ENCODE results near the gene CPNE6. TPM values are rescaled to one million over a fixed set of nuclear protein-coding genes. Genes with fewer than 3 reads are reported as not detected.
A peak's percentile ranks its signal among the peaks of the same experiment; 100 is the strongest.

CPNE6 gene
- total and polyA plus RNA-seq, 2 of the 13 experiments (the other 11 are each of a cell fraction or from before 2014, with no cell fraction given), result not detected

DNA sequence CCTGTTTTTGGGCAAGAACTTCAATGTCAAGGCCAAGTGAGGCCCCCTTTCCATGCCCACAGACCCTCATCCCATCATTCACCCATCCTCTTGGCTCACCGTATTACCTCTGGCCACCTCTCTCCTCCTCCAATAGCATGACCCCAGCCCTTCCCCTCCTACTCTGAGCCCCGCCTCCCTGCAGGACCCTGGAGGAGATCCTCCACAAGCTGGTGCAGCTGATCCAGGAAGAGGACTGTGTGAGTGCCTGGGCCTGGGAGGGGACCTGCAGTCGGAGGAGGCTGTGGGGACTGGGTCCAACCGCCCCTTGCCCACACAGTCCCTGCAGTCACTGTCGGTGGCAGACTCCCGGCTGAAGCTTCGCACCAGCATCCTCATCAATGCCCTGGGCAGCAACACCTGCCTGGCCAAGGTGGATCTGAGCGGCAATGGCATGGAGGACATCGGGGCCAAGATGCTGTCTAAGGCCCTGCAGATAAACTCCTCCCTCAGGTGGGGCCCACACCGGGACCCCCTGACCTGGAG lies 12.3 kb upstream of the CPNE6 start (continued):
- TF ChIP-seq, protein P1, sequence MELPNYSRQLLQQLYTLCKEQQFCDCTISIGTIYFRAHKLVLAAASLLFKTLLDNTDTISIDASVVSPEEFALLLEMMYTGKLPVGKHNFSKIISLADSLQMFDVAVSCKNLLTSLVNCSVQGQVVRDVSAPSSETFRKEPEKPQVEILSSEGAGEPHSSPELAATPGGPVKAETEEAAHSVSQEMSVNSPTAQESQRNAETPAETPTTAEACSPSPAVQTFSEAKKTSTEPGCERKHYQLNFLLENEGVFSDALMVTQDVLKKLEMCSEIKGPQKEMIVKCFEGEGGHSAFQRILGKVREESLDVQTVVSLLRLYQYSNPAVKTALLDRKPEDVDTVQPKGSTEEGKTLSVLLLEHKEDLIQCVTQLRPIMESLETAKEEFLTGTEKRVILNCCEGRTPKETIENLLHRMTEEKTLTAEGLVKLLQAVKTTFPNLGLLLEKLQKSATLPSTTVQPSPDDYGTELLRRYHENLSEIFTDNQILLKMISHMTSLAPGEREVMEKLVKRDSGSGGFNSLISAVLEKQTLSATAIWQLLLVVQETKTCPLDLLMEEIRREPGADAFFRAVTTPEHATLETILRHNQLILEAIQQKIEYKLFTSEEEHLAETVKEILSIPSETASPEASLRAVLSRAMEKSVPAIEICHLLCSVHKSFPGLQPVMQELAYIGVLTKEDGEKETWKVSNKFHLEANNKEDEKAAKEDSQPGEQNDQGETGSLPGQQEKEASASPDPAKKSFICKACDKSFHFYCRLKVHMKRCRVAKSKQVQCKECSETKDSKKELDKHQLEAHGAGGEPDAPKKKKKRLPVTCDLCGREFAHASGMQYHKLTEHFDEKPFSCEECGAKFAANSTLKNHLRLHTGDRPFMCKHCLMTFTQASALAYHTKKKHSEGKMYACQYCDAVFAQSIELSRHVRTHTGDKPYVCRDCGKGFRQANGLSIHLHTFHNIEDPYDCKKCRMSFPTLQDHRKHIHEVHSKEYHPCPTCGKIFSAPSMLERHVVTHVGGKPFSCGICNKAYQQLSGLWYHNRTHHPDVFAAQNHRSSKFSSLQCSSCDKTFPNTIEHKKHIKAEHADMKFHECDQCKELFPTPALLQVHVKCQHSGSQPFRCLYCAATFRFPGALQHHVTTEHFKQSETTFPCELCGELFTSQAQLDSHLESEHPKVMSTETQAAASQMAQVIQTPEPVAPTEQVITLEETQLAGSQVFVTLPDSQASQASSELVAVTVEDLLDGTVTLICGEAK (IDR thresholded peaks at IDR 0.05), result no peak
- TF ChIP-seq, protein P1 (CRISPR knock-in tag; IDR thresholded peaks at IDR 0.05), result 0 out of 2 replicates have a peak, but pooled peaks have one; percentile 31
- 0 out of 2 replicates have a peak, but pooled peaks have one; percentile 20 for TF ChIP-seq MYC (CRISPR knock-in tag; IDR thresholded peaks at IDR 0.05; ENCODE audit: borderline replicate concordance)
- TF ChIP-seq SAFB2 (CRISPR knock-in tag; IDR thresholded peaks at IDR 0.05; ENCODE audit: borderline replicate concordance, low read depth), result no peak
- TF ChIP-seq, protein P2, sequence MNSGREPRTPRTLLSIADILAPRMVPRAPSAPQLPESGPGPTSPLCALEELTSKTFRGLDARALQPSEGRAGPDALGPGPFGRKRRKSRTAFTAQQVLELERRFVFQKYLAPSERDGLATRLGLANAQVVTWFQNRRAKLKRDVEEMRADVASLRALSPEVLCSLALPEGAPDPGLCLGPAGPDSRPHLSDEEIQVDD (CRISPR knock-in tag; IDR thresholded peaks at IDR 0.05; ENCODE audit: borderline replicate concordance), result no peak
- no peak for TF ChIP-seq KAT2B (IDR thresholded peaks at IDR 0.05; ENCODE audit: borderline replicate concordance, low read depth, low read length)
- TF ChIP-seq TEAD3 (CRISPR knock-in tag; optimal IDR thresholded peaks at IDR 0.05; ENCODE audit: borderline replicate concordance), result peak; percentile 11
- TF ChIP-seq ATF7 (IDR thresholded peaks at IDR 0.05), result no peak
- no peak for TF ChIP-seq ATF7 (CRISPR knock-in tag; IDR thresholded peaks at IDR 0.05)
- no peak for TF ChIP-seq ZNF251 (CRISPR knock-in tag; IDR thresholded peaks at IDR 0.05)
- TF ChIP-seq ZNF510 (CRISPR knock-in tag; IDR thresholded peaks at IDR 0.05; ENCODE audit: low read depth), result no peak
- no peak for TF ChIP-seq PCBP2 (optimal IDR thresholded peaks at IDR 0.05; ENCODE audit: low read depth, low read length, poor library complexity, severe bottlenecking)
- no peak for TF ChIP-seq HOXA9 (CRISPR knock-in tag; IDR thresholded peaks at IDR 0.05; ENCODE audit: borderline replicate concordance)
- no peak for TF ChIP-seq SALL1 (CRISPR knock-in tag; IDR thresholded peaks at IDR 0.05)
- TF ChIP-seq, protein P3, sequence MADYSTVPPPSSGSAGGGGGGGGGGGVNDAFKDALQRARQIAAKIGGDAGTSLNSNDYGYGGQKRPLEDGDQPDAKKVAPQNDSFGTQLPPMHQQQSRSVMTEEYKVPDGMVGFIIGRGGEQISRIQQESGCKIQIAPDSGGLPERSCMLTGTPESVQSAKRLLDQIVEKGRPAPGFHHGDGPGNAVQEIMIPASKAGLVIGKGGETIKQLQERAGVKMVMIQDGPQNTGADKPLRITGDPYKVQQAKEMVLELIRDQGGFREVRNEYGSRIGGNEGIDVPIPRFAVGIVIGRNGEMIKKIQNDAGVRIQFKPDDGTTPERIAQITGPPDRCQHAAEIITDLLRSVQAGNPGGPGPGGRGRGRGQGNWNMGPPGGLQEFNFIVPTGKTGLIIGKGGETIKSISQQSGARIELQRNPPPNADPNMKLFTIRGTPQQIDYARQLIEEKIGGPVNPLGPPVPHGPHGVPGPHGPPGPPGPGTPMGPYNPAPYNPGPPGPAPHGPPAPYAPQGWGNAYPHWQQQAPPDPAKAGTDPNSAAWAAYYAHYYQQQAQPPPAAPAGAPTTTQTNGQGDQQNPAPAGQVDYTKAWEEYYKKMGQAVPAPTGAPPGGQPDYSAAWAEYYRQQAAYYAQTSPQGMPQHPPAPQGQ (CRISPR knock-in tag; IDR thresholded peaks at IDR 0.05; ENCODE audit: borderline replicate concordance), result 0 out of 2 replicates have a peak, but pooled peaks have one; percentile 24
- TF ChIP-seq, protein P4, sequence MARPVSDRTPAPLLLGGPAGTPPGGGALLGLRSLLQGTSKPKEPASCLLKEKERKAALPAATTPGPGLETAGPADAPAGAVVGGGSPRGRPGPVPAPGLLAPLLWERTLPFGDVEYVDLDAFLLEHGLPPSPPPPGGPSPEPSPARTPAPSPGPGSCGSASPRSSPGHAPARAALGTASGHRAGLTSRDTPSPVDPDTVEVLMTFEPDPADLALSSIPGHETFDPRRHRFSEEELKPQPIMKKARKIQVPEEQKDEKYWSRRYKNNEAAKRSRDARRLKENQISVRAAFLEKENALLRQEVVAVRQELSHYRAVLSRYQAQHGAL (CRISPR knock-in tag; IDR thresholded peaks at IDR 0.05; ENCODE audit: not compliant biosample characterization), result no peak
- TF ChIP-seq XRCC5 (optimal IDR thresholded peaks at IDR 0.05; ENCODE audit: low read length), result no peak

Data from HepG2 (cell line).